Measurements from ENCODE around the gene AGPAT2. TPM values are rescaled to one million over a fixed set of nuclear protein-coding genes. Genes with fewer than 3 reads are reported as not detected.

AGPAT2 gene
- total and polyA plus RNA-seq, 2 of the 4 experiments (the other 2 are of a cell fraction), result 16.1 to 39.5 TPM

DNA sequence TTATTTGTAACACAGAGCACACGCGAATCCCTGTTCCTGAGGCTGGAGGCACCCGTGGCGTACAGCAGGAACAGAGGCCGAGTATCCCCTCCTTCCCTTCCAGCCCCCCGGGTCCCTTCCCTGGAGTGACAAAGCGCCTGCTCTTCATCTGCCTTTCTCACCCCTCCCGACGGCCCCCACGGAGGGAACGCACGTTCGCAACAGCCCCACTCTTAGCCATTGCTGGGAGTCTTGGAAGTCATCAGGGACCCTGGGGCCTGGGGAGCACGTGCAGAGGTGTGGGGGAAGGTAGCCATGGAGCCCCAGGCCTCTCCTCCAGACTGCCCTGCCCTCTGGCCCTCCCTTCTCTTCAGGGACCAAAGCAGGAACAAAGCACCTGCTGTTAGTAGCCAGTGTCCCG, 2.5 kb downstream of the AGPAT2 start:
- H2AK5ac ChIP-seq (ENCODE audit: low read depth, low read length), result no peak overlapping the region; the same call in 1 of the 2 replicates
- DNase-seq (no peak), ATAC-seq (ENCODE audit: low read depth) (no peak)
- intact Hi-C loops (cut with micrococcal nuclease), result no loop called here
- no peak overlapping the region for H3K27ac ChIP-seq (ENCODE audit: insufficient read depth, low read length)
- no peak overlapping the region for H4K91ac ChIP-seq (ENCODE audit: insufficient read depth, low read depth, low read length)
- in situ Hi-C loops (cut with MboI; ENCODE audit: low sequenced_read_pairs), result no loop called here
- H3K9ac ChIP-seq (ENCODE audit: low read depth, low read length), result no peak overlapping the region
- ChIA-PET CTCF (no interaction called here), POLR2A (ENCODE audit: unreplicated experiment) (no interaction called here)
- H2BK15ac ChIP-seq (ENCODE audit: low read depth, low read length), result no peak overlapping the region
- H2BK120ac ChIP-seq (ENCODE audit: low read depth, low read length), result no peak overlapping the region
- no peak overlapping the region for H3K23ac ChIP-seq (ENCODE audit: low read depth, low read length)
- H2AFZ ChIP-seq (replicated peaks; ENCODE audit: low read length, poor library complexity), result no peak overlapping the region
- H3K4me2 ChIP-seq (ENCODE audit: low read depth, low read length), result no peak overlapping the region
- H4K5ac ChIP-seq (ENCODE audit: low read depth, low read length), result no peak overlapping the region
- no CpG with 5 or more reads among the region's 15 CpGs for WGBS, 2 experiments (ENCODE audit: extremely low coverage in 2 of 2, insufficient read length in 1 of 2)
- no peak overlapping the region for H2BK5ac ChIP-seq (ENCODE audit: low read depth, low read length, poor library complexity, severe bottlenecking)
- no peak overlapping the region for H2AK9ac ChIP-seq (replicated peaks; ENCODE audit: low read depth, low read length, poor library complexity)
- no peak overlapping the region for H2BK20ac ChIP-seq (ENCODE audit: low read depth, low read length)
- no peaks in the 10 kb centered on the region for H3K9me1 ChIP-seq (ENCODE audit: insufficient read depth, low read length)
- no peak overlapping the region for H3K4me3 ChIP-seq (ENCODE audit: insufficient read depth, low read depth, low read length)
- H3K4me1 ChIP-seq (ENCODE audit: control insufficient read depth, insufficient read depth, low read length), result peaks cover 4% of the 10 kb centered on the region
- no peak overlapping the region for H3K14ac ChIP-seq (replicated peaks; ENCODE audit: low read depth, low read length)
- no peak overlapping the region for H3K56ac ChIP-seq (ENCODE audit: extremely low read depth, insufficient read depth, low read length)
- H3K9me3 ChIP-seq (ENCODE audit: control insufficient read depth, insufficient read depth, low read length), result no peaks in the 10 kb centered on the region
- dilution Hi-C loops (cut with HindIII; ENCODE audit: low sequenced_read_pairs, unreplicated experiment), result no loop called here
- no TSS peak for BruUV-seq (replicated peaks)
- no peak overlapping the region for H3K4ac ChIP-seq (ENCODE audit: low read depth, low read length)
- no peak overlapping the region for H3K18ac ChIP-seq (ENCODE audit: low read depth, low read length)
- H3K27me3 ChIP-seq (ENCODE audit: control insufficient read depth, insufficient read depth, low read length), result no peaks in the 10 kb centered on the region; the same call in 1 of the 2 replicates
- TF ChIP-seq NFE2L2 (IDR thresholded peaks at IDR 0.05; ENCODE audit: low read depth, low read length) (no peak), CHD1 (IDR thresholded peaks at IDR 0.05; ENCODE audit: low read depth, low read length) (no peak), RAD21 (IDR thresholded peaks at IDR 0.05; ENCODE audit: low read length) (no peak), RCOR1 (IDR thresholded peaks at IDR 0.05; ENCODE audit: insufficient replicate concordance, low read length) (no peak), BHLHE40 (IDR thresholded peaks at IDR 0.05; ENCODE audit: low read depth, low read length) (no peak), SMC3 (IDR thresholded peaks at IDR 0.05; ENCODE audit: low read depth, low read length) (no peak), CEBPB (IDR thresholded peaks at IDR 0.05; ENCODE audit: low read depth, low read length) (no peak), MAZ (IDR thresholded peaks at IDR 0.05; ENCODE audit: borderline replicate concordance, low read depth, low read length) (no peak), MAFK (IDR thresholded peaks at IDR 0.05; ENCODE audit: low read depth, low read length) (no peak), FOS (IDR thresholded peaks at IDR 0.05; ENCODE audit: low read depth, low read length) (no peak), POLR2A (IDR thresholded peaks at IDR 0.05; ENCODE audit: low read depth, low read length) (no peak), RFX5 (IDR thresholded peaks at IDR 0.05; ENCODE audit: low read depth, low read length) (no peak), MXI1 (IDR thresholded peaks at IDR 0.05; ENCODE audit: borderline replicate concordance, low read depth, low read length) (no peak)
- TF ChIP-seq, protein P1, sequence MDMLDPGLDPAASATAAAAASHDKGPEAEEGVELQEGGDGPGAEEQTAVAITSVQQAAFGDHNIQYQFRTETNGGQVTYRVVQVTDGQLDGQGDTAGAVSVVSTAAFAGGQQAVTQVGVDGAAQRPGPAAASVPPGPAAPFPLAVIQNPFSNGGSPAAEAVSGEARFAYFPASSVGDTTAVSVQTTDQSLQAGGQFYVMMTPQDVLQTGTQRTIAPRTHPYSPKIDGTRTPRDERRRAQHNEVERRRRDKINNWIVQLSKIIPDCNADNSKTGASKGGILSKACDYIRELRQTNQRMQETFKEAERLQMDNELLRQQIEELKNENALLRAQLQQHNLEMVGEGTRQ (IDR thresholded peaks at IDR 0.05; ENCODE audit: low read depth, low read length), result no peak
- TF ChIP-seq, protein P2, sequence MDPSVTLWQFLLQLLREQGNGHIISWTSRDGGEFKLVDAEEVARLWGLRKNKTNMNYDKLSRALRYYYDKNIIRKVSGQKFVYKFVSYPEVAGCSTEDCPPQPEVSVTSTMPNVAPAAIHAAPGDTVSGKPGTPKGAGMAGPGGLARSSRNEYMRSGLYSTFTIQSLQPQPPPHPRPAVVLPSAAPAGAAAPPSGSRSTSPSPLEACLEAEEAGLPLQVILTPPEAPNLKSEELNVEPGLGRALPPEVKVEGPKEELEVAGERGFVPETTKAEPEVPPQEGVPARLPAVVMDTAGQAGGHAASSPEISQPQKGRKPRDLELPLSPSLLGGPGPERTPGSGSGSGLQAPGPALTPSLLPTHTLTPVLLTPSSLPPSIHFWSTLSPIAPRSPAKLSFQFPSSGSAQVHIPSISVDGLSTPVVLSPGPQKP (IDR thresholded peaks at IDR 0.05; ENCODE audit: borderline replicate concordance, low read depth, low read length), result no peak
- no peaks in the 10 kb centered on the region for H3K36me3 ChIP-seq (ENCODE audit: control insufficient read depth, insufficient read depth, low read length)
- peaks cover 18 to 42% of the 10 kb centered on the region in 2 experiments for H3K79me1 ChIP-seq (ENCODE audit: low read depth in 1 of 2, low read length in 2 of 2)
- no peak overlapping the region for H4K8ac ChIP-seq (ENCODE audit: low read depth in 2 of 2, low read length in 2 of 2)
- H4K20me1 ChIP-seq (ENCODE audit: insufficient read depth, low read length), result peaks cover 16% of the 10 kb centered on the region; the same call in 1 of the 2 replicates

Data from IMR-90 (cell line).